ENCODE results near the gene NMS.
"Not testable (repeated sequence)": the region's sequence is repeated elsewhere in the genome, so short reads cannot be mapped to it uniquely, and the experiment has no call there.

Gene NMS

DNA sequence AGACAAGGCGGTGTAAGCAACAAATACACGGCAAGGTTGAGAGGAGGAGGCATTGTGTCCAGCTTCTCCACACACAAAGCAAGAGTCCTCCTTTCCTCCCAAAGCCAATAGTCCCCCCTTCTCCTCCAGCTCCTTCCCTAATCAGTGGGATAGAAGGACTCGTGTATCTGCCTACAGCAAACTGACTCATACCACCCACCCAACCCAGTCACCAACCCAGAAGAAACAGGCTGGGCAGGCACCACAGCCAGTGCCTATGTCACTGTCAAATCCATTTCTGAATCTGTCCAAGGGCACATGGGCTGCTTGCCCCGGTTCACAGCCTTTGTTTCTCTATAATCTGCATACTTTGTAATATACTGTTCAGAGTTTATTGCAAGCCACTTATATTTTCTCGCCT is 19.2 kb upstream of the NMS start:
- DNase-seq (ENCODE audit: low read depth), result no peak
- TF ChIP-seq, protein P1, sequence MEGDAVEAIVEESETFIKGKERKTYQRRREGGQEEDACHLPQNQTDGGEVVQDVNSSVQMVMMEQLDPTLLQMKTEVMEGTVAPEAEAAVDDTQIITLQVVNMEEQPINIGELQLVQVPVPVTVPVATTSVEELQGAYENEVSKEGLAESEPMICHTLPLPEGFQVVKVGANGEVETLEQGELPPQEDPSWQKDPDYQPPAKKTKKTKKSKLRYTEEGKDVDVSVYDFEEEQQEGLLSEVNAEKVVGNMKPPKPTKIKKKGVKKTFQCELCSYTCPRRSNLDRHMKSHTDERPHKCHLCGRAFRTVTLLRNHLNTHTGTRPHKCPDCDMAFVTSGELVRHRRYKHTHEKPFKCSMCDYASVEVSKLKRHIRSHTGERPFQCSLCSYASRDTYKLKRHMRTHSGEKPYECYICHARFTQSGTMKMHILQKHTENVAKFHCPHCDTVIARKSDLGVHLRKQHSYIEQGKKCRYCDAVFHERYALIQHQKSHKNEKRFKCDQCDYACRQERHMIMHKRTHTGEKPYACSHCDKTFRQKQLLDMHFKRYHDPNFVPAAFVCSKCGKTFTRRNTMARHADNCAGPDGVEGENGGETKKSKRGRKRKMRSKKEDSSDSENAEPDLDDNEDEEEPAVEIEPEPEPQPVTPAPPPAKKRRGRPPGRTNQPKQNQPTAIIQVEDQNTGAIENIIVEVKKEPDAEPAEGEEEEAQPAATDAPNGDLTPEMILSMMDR (IDR thresholded peaks at IDR 0.05; ENCODE audit: low read depth, low read length, missing control alignments), result no peak
- H3K4me3 ChIP-seq (ENCODE audit: low read depth, low read length), result no peak overlapping the region
- in situ Hi-C loops (cut with HindIII; ENCODE audit: low sequenced_read_pairs), result no loop called here

DNA sequence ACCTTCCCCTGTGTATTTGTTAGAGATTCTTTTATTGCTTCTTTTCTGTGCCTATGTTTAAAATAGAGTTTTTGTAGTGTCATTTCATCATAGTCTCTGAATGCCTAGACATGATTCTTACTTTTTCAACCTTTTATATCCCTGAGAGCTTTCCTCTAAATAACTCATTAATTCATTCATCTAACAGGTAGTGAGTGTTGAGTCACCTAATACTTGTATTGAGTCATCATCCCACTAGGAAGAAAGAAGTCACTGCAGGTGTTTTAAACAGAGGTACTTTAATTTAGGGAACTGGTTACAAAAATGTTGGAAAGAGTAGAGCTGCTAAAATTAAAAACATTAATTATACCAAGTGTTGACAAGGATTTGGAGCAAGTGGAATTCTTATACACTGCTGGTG is 18.5 kb upstream of the NMS start:
- no peak for DNase-seq (ENCODE audit: low read depth)
- H3K4me3 ChIP-seq (ENCODE audit: low read depth, low read length), result no peak overlapping the region
- TF ChIP-seq, protein P1 (IDR thresholded peaks at IDR 0.05; ENCODE audit: low read depth, low read length, missing control alignments), result no peak
- in situ Hi-C loops (cut with HindIII; ENCODE audit: low sequenced_read_pairs), result no loop called here

DNA sequence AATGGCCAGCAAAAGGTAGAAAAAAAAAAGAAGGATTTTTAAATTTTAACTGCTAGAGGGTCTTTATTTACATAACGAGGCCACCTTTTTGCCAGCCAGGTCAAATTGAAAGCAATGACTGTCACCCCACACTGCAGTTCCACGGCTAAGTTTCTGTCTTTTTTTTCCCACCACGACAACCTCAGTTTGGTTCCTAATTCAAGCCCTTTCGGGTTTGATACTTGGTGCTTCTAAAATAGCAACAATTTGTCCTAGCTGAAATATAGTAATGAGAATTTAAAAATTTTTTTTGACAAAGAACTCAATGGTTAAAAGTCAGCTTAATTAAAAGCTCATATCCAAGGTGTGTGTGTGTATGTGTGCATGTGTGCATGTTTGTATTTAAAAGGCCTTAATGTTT is 16.4 kb upstream of the NMS start:
- no peak overlapping the region for H3K4me3 ChIP-seq (ENCODE audit: low read depth, low read length)
- in situ Hi-C loops (cut with HindIII; ENCODE audit: low sequenced_read_pairs), result no loop called here
- TF ChIP-seq, protein P1 (IDR thresholded peaks at IDR 0.05; ENCODE audit: low read depth, low read length, missing control alignments), result no peak
- no peak for DNase-seq (ENCODE audit: low read depth)

DNA sequence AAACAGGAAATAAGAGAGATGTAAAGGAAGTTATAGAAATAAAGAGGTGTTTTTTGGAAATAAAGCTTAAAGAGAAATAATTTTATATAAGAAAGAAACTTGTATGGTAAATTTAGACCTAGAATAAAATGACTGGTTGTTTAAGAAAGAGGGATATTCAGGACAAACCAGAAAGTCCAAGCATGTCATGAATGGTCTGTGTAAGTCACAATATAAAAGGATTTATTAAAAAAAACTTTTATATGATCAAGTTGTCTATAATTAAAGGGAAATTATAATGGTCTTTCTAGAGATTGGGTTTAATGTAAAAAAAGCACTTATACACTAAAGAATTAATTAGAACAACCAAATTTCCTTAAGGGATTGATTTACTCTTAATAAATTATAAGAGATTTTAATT is 13.9 kb upstream of the NMS start:
- DNase-seq (ENCODE audit: low read depth); in situ Hi-C loops (cut with HindIII; ENCODE audit: low sequenced_read_pairs); H3K4me3 ChIP-seq (ENCODE audit: low read depth, low read length): not testable (repeated sequence)

DNA sequence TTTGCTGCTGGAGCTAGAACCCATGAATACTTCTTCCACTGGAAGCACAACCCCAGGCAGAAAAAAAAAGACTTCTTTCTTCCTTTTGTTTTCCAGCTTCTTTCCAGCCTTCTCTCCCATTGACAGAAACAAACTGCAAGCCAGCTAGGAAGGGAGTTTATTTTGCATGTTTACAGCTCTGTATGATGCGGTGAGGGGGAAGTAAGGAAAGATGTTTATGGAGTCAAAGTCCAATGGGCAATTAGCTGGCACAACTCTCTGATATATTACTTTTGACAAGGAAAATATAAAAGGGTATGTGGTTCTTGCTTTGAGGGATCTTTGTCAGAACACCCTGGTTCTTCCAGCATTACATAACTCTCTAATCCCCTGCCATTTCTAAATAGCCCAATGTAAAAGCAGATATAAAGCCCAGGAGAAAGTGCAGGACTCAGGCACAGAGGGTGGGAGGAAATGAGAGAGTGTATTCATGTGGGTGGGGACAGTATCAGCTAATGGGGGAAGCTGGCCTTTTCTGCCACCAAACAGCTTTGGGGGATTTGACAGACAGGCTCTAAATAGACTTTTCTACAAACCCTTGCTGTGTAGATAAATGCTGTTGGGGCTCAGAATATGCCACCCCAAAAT is 9.3 kb upstream of the NMS start:
- no peak for DNase-seq (ENCODE audit: low read depth)
- in situ Hi-C loops (cut with HindIII; ENCODE audit: low sequenced_read_pairs), result no loop called here
- no peak overlapping the region for H3K4me3 ChIP-seq (ENCODE audit: low read depth, low read length)
- TF ChIP-seq, protein P1 (IDR thresholded peaks at IDR 0.05; ENCODE audit: low read depth, low read length, missing control alignments), result no peak

DNA sequence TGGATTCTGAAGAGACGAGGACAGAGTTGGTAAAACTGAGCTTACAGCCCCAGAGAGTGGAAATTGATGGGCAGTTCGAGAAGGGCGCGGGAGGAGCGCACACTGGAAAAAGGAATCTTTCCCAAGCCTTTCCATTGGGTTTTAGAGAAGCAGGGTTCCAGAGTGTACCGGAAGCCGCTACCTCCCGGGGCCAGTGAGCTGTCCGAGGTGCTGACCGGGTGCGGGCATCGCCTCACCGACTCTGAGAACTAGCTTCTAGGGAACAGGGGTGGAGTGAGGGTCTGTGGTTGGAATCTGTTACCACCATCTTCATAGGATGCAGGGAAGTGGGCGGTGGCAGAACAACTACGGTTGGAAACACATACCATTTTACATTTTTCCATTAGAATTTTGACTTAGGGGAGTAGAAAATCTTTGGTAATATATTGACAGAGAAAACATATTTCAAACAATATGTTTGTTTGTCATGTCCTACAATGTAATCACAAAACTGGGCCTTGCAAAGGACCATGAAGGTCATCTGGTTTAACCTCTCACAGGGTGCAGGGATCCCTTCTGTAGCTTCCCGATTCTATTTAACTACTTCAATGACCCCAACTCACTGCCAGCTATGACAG is 724 bp downstream of the NMS start:
- H3K4me3 ChIP-seq (ENCODE audit: low read depth, low read length), result no peak overlapping the region
- TF ChIP-seq, protein P1 (IDR thresholded peaks at IDR 0.05; ENCODE audit: low read depth, low read length, missing control alignments), result no peak
- in situ Hi-C loops (cut with HindIII; ENCODE audit: low sequenced_read_pairs), result no loop called here
- no peak for DNase-seq (ENCODE audit: low read depth)

DNA sequence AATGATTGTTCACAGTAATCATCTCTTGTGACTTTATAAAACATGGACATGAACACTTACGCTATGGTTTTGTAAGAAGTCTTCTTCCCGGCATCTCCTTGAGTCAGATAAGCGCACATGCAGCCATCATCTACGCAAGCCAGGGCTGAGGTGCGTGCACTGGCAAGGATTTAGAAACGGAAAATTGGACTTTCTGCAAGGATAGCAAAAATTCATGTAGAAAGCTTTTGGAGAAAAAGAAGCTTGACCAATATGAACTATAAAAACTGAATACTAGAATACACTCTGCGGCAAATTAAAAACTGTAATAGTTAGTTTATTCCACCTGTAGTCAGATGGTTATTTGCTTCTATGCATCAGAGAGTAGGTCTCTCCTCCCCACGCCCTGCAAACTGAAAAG is 6.3 kb downstream of the NMS start:
- DNase-seq (ENCODE audit: low read depth), result no peak

More for the DNA sequence above, 6.3 kb downstream of the NMS start:
- in situ Hi-C loops (cut with HindIII; ENCODE audit: low sequenced_read_pairs), result no loop called here
- no peak overlapping the region for H3K4me3 ChIP-seq (ENCODE audit: low read depth, low read length)
- TF ChIP-seq, protein P1 (IDR thresholded peaks at IDR 0.05; ENCODE audit: low read depth, low read length, missing control alignments), result no peak
